GM13976 (cell line): ENCODE data around the gene DLGAP5.

Source experiments
- DNase-seq: peaks from one replicate; pipeline ENCODE4 v3.0.0; 2012; ENCODE audit warnings: low spot score
- CTCF ChIP-seq: IDR thresholded peaks from 2 replicates; pipeline ENCODE4 v1.5.1; 2012; ENCODE audit warnings: borderline replicate concordance, mild to moderate bottlenecking; ENCODE audit not compliant: insufficient read depth; ENCODE audit errors: extremely low read depth, missing control alignments, control extremely low read depth
- in situ Hi-C: fragments of 300-500 bp; cut with MboI; formaldehyde crosslinking; loops from one replicate; pipeline ENCODE4 v1.12.0; 2022; ENCODE audit warnings: low sequenced_read_pairs, mixed read lengths, inconsistent platforms; ENCODE audit not compliant: unreplicated experiment

DLGAP5 gene

GRCh38 chr14:55228261-55228660, 36.9 kb upstream of the DLGAP5 start:
- TF ChIP-seq CTCF = no peak

GRCh38 chr14:55223364-55223763, 32.0 kb upstream of the DLGAP5 start:
- in situ Hi-C loops = no loop called here
- no peak for TF ChIP-seq CTCF
- no peak for DNase-seq

More at GRCh38 chr14:55228261-55228660, 36.9 kb upstream of the DLGAP5 start:
- in situ Hi-C loops = no loop called here
- no peak for DNase-seq

- no peak for DNase-seq
- TF ChIP-seq CTCF = no peak
- in situ Hi-C loops = no loop called here
These were observed 30.6 kb upstream of the DLGAP5 start for GRCh38 chr14:55221968-55222367.

- in situ Hi-C loops = no loop called here
- no peak for TF ChIP-seq CTCF
- DNase-seq = no peak
These were observed 29.8 kb upstream of the DLGAP5 start for GRCh38 chr14:55221186-55221585.

GRCh38 chr14:55220230-55220629, 28.8 kb upstream of the DLGAP5 start:
- no peak for DNase-seq
- in situ Hi-C loops = no loop called here
- TF ChIP-seq CTCF = no peak

- no peak for TF ChIP-seq CTCF
- in situ Hi-C loops = no loop called here
- DNase-seq = no peak
These were observed 21.2 kb upstream of the DLGAP5 start for GRCh38 chr14:55212634-55213033.

GRCh38 chr14:55207832-55208231, 16.4 kb upstream of the DLGAP5 start:
- no peak for TF ChIP-seq CTCF
- in situ Hi-C loops = no loop called here
- no peak for DNase-seq
